ENCODE results near the gene TRAK1.
A peak's percentile ranks its signal among the peaks of the same experiment; 100 is the strongest.

TRAK1 gene

GRCh38 chr3:42096796-42097565 is 5.8 kb downstream of the TRAK1 start:
- no CpG with 5 or more reads among the region's 8 CpGs for WGBS (ENCODE audit: extremely low coverage, insufficient coverage, insufficient read length)

GRCh38 chr3:42097566-42097946 is 6.4 kb downstream of the TRAK1 start:
- Histone ChIP-seq H2BK12ac (ENCODE audit: low read length) (no peak overlapping the region), H3K4ac (ENCODE audit: low read depth, low read length) (no peak overlapping the region), H3K9ac (ENCODE audit: low read length) (no peak overlapping the region), H3K27ac (ENCODE audit: low read depth, low read length) (no peak overlapping the region), H2BK120ac (ENCODE audit: insufficient read depth, low read length, poor library complexity) (no peak overlapping the region), H2AK5ac (ENCODE audit: low read length) (no peak overlapping the region), H3K14ac (ENCODE audit: low read length) (no peak overlapping the region), H3K9me3 (ENCODE audit: insufficient read depth, low read depth, low read length) (no peaks in the 10 kb centered on the region), H3K18ac (ENCODE audit: low read length) (no peak overlapping the region), H3K23ac (ENCODE audit: low read length) (no peak overlapping the region), H3K79me2 (ENCODE audit: control insufficient read depth, insufficient read depth, low read length, poor library complexity) (peaks cover 2% of the 10 kb centered on the region), H2AFZ (ENCODE audit: insufficient read depth, low read length, poor library complexity) (no peak overlapping the region), H2BK5ac (ENCODE audit: low read depth, low read length, poor library complexity) (no peak overlapping the region), H3K27me3 (ENCODE audit: insufficient read depth, low read length) (no peaks in the 10 kb centered on the region), H3K36me3 (ENCODE audit: control insufficient read depth in 1 of 2, insufficient read depth in 2 of 2, low read length in 2 of 2) (peaks cover 0 to 2% of the 10 kb centered on the region in 2 experiments), H4K12ac (ENCODE audit: low read depth, low read length) (no peak overlapping the region), H3K4me3 (ENCODE audit: low read depth, low read length) (no peak overlapping the region), H3K4me2 (ENCODE audit: low read length) (no peak overlapping the region), H3K79me1 (ENCODE audit: low read length) (peaks cover 10% of the 10 kb centered on the region), H3K4me1 (ENCODE audit: control insufficient read depth in 1 of 2, insufficient read depth in 2 of 2, low read length in 2 of 2) (peaks cover 11 to 23% of the 10 kb centered on the region in 2 experiments), H4K8ac (ENCODE audit: low read depth, low read length) (no peak overlapping the region), H4K91ac (ENCODE audit: low read depth, low read length) (no peak overlapping the region)
- WGBS (ENCODE audit: extremely low coverage, insufficient coverage, insufficient read length): no CpG with 5 or more reads among the region's 3 CpGs
- no peak for DNase-seq

More at GRCh38 chr3:42096796-42097565, 5.8 kb downstream of the TRAK1 start:
- Histone ChIP-seq H3K9me3 (ENCODE audit: insufficient read depth, low read depth, low read length) (no peaks in the 10 kb centered on the region), H3K79me2 (ENCODE audit: control insufficient read depth, insufficient read depth, low read length, poor library complexity) (peaks cover 2% of the 10 kb centered on the region), H3K36me3 (ENCODE audit: control insufficient read depth in 1 of 2, insufficient read depth in 2 of 2, low read length in 2 of 2) (peaks cover 0 to 2% of the 10 kb centered on the region in 2 experiments), H4K12ac (ENCODE audit: low read depth, low read length) (no peak overlapping the region), H2BK5ac (ENCODE audit: low read depth, low read length, poor library complexity) (no peak overlapping the region), H3K23ac (ENCODE audit: low read length) (no peak overlapping the region), H3K27ac (ENCODE audit: low read depth, low read length) (no peak overlapping the region), H3K27me3 (ENCODE audit: insufficient read depth, low read length) (no peaks in the 10 kb centered on the region), H3K4ac (ENCODE audit: low read depth, low read length) (no peak overlapping the region), H2AK5ac (ENCODE audit: low read length) (no peak overlapping the region), H3K4me3 (ENCODE audit: low read depth, low read length) (no peak overlapping the region), H4K8ac (ENCODE audit: low read depth, low read length) (no peak overlapping the region), H3K9ac (ENCODE audit: low read length) (no peak overlapping the region), H3K79me1 (ENCODE audit: low read length) (peaks cover 10% of the 10 kb centered on the region), H3K18ac (ENCODE audit: low read length) (no peak overlapping the region), H3K4me2 (ENCODE audit: low read length) (no peak overlapping the region), H2AFZ (ENCODE audit: insufficient read depth, low read length, poor library complexity) (no peak overlapping the region), H4K91ac (ENCODE audit: low read depth, low read length) (no peak overlapping the region), H2BK120ac (ENCODE audit: insufficient read depth, low read length, poor library complexity) (no peak overlapping the region), H2BK12ac (ENCODE audit: low read length) (no peak overlapping the region), H3K14ac (ENCODE audit: low read length) (no peak overlapping the region), H3K4me1 (ENCODE audit: control insufficient read depth in 1 of 2, insufficient read depth in 2 of 2, low read length in 2 of 2) (peaks cover 9 to 20% of the 10 kb centered on the region in 2 experiments)
- DNase-seq: no peak

DNA sequence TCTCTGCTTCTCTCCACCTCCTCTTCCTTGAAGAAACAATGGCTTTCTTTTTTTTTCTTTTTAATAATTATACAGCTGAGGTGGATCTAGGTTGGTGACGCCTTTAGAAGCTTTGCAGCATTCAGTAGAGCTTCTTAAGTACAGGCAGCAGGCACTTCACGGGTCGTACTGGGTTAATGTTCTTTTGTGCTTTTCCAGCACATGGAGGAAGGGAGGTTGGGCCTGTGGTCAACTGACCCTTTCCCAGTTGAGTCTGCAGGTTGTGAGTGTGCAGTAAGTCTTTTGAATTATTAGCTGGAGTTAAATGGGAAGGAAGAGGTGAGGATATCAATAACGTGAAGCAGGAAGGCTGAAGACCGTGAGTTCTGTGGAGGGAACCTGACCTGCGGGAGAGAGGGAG is 7.0 kb downstream of the TRAK1 start:
- DNase-seq: no peak
- H3K79me2 ChIP-seq (ENCODE audit: control insufficient read depth, insufficient read depth, low read length, poor library complexity): peaks cover 2% of the 10 kb centered on the region
- H2AK5ac ChIP-seq (ENCODE audit: low read length): no peak overlapping the region
- no CpG with 5 or more reads among the region's 6 CpGs for WGBS (ENCODE audit: extremely low coverage, insufficient coverage, insufficient read length)
- H3K36me3 ChIP-seq (ENCODE audit: control insufficient read depth in 1 of 2, insufficient read depth in 2 of 2, low read length in 2 of 2): peaks cover 0 to 2% of the 10 kb centered on the region in 2 experiments
- H3K4me2 ChIP-seq (ENCODE audit: low read length): no peak overlapping the region
- H4K8ac ChIP-seq (ENCODE audit: low read depth, low read length): no peak overlapping the region
- peaks cover 11 to 23% of the 10 kb centered on the region in 2 experiments for H3K4me1 ChIP-seq (ENCODE audit: control insufficient read depth in 1 of 2, insufficient read depth in 2 of 2, low read length in 2 of 2)
- no peak overlapping the region for H2BK5ac ChIP-seq (ENCODE audit: low read depth, low read length, poor library complexity)
- H2AFZ ChIP-seq (ENCODE audit: insufficient read depth, low read length, poor library complexity): no peak overlapping the region
- H3K23ac ChIP-seq (ENCODE audit: low read length): no peak overlapping the region
- H3K9ac ChIP-seq (ENCODE audit: low read length): no peak overlapping the region
- no peak overlapping the region for H2BK12ac ChIP-seq (ENCODE audit: low read length)
- no peak overlapping the region for H3K4ac ChIP-seq (ENCODE audit: low read depth, low read length)
- H4K12ac ChIP-seq (ENCODE audit: low read depth, low read length): no peak overlapping the region
- H3K14ac ChIP-seq (ENCODE audit: low read length): no peak overlapping the region
- H3K4me3 ChIP-seq (ENCODE audit: low read depth, low read length): no peak overlapping the region
- no peak overlapping the region for H3K18ac ChIP-seq (ENCODE audit: low read length)
- no peaks in the 10 kb centered on the region for H3K27me3 ChIP-seq (ENCODE audit: insufficient read depth, low read length)
- H3K79me1 ChIP-seq (ENCODE audit: low read length): peaks cover 10% of the 10 kb centered on the region
- H3K27ac ChIP-seq (ENCODE audit: low read depth, low read length): no peak overlapping the region
- no peaks in the 10 kb centered on the region for H3K9me3 ChIP-seq (ENCODE audit: insufficient read depth, low read depth, low read length)
- no peak overlapping the region for H2BK120ac ChIP-seq (ENCODE audit: insufficient read depth, low read length, poor library complexity)
- no peak overlapping the region for H4K91ac ChIP-seq (ENCODE audit: low read depth, low read length)

DNA sequence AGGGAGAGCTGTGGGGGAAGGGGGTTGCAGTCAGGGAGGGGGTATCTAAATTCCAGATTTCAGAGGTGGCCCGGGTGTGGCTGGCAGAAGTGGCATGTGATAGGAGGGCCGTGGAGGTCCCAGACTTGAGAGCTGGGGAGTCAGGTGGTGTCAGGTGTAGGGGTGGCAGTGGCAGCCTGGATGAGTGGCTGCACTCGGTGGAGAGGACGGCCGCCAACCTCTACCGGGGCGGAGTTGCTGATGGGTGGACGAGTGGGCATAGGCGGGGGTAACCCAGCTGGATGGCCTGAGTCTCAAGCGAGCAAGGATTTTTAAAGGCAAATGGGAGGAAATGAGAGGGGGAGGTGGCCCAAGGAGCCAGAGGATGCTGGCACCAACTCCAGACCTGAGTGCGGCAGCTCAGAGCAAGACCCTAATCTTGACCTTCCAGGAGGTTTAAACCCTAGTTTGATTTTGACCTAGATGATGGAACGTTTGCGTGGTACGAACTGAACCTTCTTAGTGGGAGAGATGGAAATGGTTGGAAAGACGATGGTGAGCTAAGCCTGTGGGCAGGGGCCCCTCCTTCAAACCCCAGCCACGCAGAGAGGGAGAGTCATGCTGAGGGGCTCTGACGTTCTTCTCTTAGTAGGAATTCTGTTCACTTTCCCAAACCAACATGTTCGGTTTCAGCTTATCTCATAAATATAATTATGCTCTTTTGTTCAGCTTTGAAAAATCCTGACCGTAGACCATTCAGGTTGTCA is 8.0 kb downstream of the TRAK1 start:
- H3K18ac ChIP-seq (ENCODE audit: low read length): peak overlapping the region; percentile 55
- H3K79me1 ChIP-seq (ENCODE audit: low read length): peaks cover 10% of the 10 kb centered on the region
- H3K9ac ChIP-seq (ENCODE audit: low read length): no peak overlapping the region
- peak overlapping the region; percentile 63 for H3K14ac ChIP-seq (ENCODE audit: low read length)
- H3K4me1 ChIP-seq (ENCODE audit: control insufficient read depth in 1 of 2, insufficient read depth in 2 of 2, low read length in 2 of 2): peaks cover 11 to 19% of the 10 kb centered on the region in 2 experiments
- H2BK120ac ChIP-seq (ENCODE audit: insufficient read depth, low read length, poor library complexity): peak overlapping the region; percentile 68
- no peak overlapping the region for H2AFZ ChIP-seq (ENCODE audit: insufficient read depth, low read length, poor library complexity)
- H3K23ac ChIP-seq (ENCODE audit: low read length): no peak overlapping the region
- H2AK5ac ChIP-seq (ENCODE audit: low read length): peak overlapping the region; percentile 87
- H3K4me2 ChIP-seq (ENCODE audit: low read length): no peak overlapping the region
- peak overlapping the region; percentile 7 for H3K27ac ChIP-seq (ENCODE audit: low read depth, low read length)
- H2BK5ac ChIP-seq (ENCODE audit: low read depth, low read length, poor library complexity): peak overlapping the region; percentile 62
- H3K36me3 ChIP-seq (ENCODE audit: control insufficient read depth in 1 of 2, insufficient read depth in 2 of 2, low read length in 2 of 2): peaks cover 9 to 11% of the 10 kb centered on the region in 2 experiments
- no peak overlapping the region for H4K12ac ChIP-seq (ENCODE audit: low read depth, low read length)
- H3K27me3 ChIP-seq (ENCODE audit: insufficient read depth, low read length): no peaks in the 10 kb centered on the region
- no peaks in the 10 kb centered on the region for H3K9me3 ChIP-seq (ENCODE audit: insufficient read depth, low read depth, low read length)
- H3K4ac ChIP-seq (ENCODE audit: low read depth, low read length): peak overlapping the region; percentile 58
- H4K8ac ChIP-seq (ENCODE audit: low read depth, low read length): peak overlapping the region; percentile 30
- no CpG with 5 or more reads among the region's 19 CpGs for WGBS (ENCODE audit: extremely low coverage, insufficient coverage, insufficient read length)
- peak overlapping the region; percentile 58 for H4K91ac ChIP-seq (ENCODE audit: low read depth, low read length)
- H3K4me3 ChIP-seq (ENCODE audit: low read depth, low read length): no peak overlapping the region
- DNase-seq: no peak
- peaks cover 2% of the 10 kb centered on the region for H3K79me2 ChIP-seq (ENCODE audit: control insufficient read depth, insufficient read depth, low read length, poor library complexity)
- H2BK12ac ChIP-seq (ENCODE audit: low read length): peak overlapping the region; percentile 76

Measured in trophoblast cell (in vitro differentiated cells and primary cell).